Stimulated activated CD4-positive, alpha-beta T cell treated with anti-CD3 and anti-CD28 coated beads, Interleukin-12 subunit alpha, Interleukin-12 subunit beta, amount 100 ng/mL, for 24 hours (primary cell): ENCODE measurements around the gene SLC6A12.

Experiments
- DNase-seq, 2 experiments: peaks; one replicate each; pipeline ENCODE4 v3.0.0-alpha.2; 2020; ENCODE audit warnings: low read depth in 2 of 2

The SLC6A12 gene

DNA sequence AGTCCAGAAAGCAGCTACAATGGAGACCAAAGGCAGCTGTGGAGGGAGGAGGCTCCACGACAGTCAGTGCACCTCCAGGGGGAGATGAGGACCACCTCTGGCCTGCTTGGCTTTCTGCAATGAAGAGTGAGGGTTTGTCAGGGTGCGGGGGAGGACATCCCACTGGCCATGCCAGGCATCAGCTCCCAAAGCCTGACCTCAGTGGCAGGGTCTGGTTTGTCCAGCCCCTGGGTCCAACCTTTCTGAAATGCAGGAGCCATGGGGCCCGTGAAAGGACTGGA is 35.2 kb downstream of the SLC6A12 start:
- no peak for DNase-seq

- no peak for DNase-seq
Observed at GRCh38 chr12:177980-178828, 35.8 kb downstream of the SLC6A12 start.

GRCh38 chr12:177336-177979 is 36.5 kb downstream of the SLC6A12 start:
- DNase-seq, result no peak

DNA sequence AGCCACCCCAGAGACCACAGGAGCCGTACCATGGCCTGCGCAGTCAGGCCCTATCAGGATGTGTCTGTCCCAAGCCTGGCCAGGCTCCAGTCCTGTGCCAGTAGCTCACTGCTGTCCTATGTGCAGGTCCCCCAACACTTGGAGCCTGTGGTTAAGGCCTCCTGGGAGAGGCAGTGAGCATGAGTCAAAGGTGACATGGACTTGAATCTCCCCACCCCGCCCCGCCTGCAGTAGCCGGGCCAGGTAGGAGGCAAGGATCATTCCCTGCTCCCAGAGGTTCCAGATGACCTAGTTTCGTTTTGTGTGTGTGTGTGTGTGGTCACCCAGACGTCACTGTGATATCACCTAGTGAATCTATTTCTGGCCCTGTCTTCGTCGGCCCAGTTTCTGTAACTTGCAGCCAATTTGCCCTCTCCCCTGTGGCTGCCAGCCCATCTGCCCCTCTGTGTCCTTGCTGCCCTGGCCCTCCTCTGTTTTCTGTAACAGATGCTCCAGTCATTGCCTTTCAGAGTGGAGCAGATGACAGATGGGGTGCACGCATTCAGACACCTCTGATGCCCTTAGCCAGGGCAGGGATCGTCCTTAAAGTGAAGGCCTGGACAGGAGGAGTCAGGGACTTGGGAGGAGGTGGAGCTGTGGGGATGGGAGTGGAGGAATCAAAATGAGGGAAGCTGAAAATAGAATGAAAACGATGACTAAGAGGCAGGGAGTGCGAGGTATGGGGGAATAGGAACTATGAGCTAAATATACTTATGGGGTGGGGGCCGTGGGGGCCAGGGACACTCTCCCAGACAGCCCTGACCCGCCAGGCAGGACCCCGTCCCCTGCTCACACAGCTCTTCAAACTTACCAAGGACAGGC is 37.4 kb downstream of the SLC6A12 start:
- no peak for DNase-seq

GRCh38 chr12:175759-176158 is 38.2 kb downstream of the SLC6A12 start:
- no peak for DNase-seq

- no peak for DNase-seq
Observed at GRCh38 chr12:175250-175649, 38.7 kb downstream of the SLC6A12 start.

DNA sequence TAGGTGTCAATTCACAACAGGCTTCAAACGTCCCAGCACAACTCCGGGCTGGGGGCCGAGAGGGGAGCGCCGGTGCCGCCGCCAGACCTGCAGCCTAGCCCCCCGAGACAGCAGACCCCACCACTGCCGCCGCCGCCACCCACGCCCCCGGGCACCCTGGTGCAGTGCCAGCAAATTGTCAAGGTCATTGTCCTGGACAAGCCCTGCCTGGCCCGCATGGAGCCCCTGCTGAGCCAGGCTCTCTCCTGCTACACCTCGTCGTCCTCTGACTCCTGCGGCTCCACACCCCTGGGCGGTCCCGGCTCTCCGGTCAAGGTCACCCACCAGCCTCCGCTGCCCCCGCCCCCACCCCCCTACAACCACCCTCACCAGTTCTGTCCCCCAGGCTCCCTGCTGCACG is 39.4 kb downstream of the SLC6A12 start:
- DNase-seq, result no peak

GRCh38 chr12:174124-174523 is 39.8 kb downstream of the SLC6A12 start:
- DNase-seq, result no peak

DNA sequence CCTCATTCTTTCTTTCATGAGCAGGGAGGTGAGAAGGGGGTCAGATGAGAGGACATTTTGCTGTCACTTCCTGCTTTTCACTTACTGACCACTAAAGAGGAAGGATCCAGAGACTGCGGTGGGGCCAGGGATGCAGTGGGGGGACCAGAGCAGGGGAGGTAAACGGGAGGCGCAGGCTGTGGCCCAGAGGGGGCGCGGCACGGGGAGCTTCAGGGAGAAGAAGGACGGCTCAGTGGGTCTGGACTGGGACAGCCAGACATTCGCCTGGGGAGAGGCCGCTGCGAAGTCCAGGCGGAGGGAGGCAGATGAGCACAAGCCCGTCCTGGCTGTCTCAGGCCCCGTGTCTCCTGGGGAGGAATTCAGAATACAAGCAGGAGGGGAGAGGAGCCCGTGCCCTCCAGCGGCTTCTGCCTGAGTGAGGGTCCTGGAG is 41.2 kb downstream of the SLC6A12 start:
- no peak for DNase-seq

DNA sequence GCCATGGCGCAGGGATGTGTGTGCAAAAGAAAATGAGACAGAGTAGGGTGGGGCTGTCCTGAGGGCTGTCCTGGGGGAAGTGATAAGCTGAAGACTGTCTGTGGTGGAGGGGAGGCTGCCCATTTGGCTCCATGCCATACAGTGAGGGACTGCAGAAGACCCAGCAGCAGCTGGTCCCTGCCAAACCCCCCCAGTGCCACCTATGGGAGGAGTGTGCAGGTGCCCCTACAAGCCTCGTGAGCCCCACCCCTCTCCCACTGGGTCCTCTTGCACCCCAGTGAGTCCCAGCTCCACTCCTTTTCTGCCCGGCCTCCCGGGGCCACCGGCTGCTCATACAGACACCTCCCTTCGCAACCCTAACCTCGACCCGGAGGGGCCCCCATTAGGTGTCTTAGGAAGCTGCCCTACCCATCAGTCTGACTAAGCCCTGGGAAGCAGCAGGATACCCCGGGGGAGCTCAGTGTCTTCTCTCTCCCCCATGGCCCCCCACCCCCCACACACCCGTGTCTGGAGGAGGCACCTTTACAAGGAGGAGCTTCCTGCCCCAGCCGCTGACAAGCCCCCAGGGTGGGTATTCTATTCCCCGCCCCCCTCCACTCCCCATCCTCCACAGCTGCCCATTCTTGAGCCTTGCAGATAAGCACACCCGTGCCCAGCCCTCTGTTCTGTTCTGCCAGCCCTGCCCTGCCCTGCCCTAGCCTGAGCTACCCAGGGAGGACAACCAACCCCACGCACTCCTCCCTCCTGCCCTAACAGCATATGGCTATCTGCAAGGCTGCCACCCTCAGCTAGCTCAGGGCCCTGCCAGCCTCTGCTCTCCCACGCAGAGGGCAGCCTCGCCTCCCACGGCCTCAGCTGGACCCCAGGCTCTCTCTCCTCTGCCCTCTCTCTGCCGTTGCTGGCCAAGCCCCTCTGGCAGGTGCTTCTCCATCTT is 41.9 kb downstream of the SLC6A12 start:
- no peak for DNase-seq

DNA sequence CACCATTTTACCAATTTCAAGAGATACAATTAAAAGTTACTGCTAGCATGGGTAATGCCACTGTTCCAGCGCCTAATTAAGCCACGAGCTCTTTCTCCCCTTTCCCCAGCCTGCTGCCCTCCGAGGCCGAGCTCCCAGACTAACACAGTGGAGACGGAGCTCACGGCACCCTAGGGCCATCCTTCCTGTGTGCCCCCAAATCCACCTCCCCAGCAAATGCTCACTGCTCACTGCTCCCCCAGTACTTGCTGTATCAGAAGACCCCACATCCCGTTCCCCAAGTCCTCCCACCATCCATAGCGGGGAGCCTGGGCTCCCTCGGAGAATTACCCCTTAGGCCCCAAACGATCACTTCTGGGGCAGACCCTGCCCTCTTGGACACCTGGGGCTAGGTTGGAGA is 42.7 kb downstream of the SLC6A12 start:
- no peak for DNase-seq

- no peak for DNase-seq
Observed at GRCh38 chr12:170371-171225, 43.4 kb downstream of the SLC6A12 start.

DNA sequence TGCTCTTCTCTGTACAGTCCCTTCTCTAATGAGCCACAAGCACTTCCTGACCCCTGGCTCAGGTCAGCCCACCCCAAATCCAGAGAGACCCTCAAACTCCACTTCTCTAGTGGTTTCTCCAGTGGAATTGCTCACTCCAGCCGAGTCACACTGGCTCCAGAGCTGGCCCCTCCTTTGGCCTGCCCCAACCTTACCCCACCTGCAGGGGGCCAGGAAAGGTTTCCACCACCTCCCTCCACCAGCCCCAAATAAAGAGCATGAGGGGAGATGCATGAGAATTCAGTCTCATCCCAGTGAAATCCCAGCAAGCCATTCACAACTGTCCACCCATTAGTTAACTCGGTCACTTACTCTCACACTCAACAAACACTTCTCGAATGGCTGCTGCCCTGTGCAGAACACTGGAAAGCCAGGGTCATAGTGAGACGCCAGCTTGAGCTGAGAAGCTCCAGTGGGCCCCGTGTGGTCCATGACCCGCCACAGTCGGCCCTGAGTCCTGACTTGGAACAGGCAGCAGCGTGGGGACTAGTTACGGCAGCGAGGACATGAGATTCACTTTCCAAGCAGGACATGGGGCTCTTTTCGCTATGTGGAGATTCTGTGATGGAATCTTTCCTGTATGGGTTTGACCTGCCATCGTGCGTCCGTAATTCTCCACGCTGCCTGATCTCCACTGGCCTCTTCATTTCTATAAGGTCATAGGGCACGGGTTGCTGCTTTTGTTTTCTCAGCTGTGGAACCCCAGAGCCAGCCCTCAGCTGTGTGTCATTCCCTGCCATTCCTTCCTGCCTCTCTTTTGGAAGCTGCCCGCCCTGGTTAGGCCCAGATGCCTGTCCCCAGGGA is 44.2 kb downstream of the SLC6A12 start:
- no peak for DNase-seq

GRCh38 chr12:168763-169525 is 45.0 kb downstream of the SLC6A12 start:
- DNase-seq, result no peak

- DNase-seq, result no peak
Observed at GRCh38 chr12:167959-168600, 45.9 kb downstream of the SLC6A12 start.

GRCh38 chr12:166425-167075 is 47.4 kb downstream of the SLC6A12 start:
- DNase-seq, result no peak

DNA sequence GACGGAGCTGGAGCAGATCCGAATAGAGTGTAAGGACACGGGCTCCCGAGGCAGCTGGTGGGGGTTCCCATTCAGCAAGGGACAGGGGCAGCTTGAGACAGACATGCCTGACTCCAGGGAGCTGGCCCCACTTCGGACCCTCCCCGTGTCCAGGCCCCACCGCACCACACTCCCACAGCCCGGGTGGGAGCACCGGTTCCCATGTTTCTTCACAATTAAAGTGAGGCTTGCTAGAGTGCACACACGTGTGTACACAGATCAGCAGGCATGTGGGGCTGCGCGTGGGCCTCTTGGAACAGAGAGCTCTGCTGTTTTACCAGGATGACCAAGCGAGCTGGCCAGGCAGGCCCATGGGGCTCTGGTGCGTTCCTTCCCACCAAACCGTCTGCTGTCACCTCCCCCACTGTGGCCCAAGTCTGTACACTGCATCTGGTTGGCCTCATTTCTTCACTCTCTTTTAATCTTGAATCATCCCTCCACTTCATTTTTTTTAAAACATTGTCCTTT is 48.0 kb downstream of the SLC6A12 start:
- no peak for DNase-seq

DNA sequence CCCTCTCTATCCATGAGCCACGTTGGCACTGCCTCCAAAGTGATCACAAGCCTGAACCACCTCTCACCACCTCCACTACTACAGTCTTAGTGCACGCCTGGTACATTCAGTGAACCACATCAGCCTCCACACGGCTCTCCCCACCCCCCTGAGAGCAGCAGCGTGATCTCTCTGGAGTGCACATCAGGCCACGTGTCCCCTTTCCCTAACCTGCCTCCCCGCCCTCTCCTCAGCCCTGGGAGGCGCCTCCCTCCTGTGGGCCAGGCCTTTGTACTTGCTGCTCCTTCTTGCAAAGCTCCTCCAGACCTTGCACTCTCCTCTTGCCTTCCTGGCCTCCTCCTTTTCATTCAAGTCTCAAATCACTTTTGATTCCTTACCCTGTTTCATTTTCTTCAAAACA is 49.8 kb downstream of the SLC6A12 start:
- no peak for DNase-seq
